Choroid plexus epithelial cell (primary cell): Measurements from ENCODE around the gene ANKRD22.
A peak's percentile ranks its signal among the peaks of the same experiment; 100 is the strongest.

Source experiments
- DNase-seq: peaks from one replicate; pipeline ENCODE4 v3.0.0-alpha.2; 2010; ENCODE audit warnings: low read depth
- H3K4me3 ChIP-seq: 2 replicates; pipeline ENCODE4 v1.5.1; 2011; ENCODE audit warnings: low read depth, mild to moderate bottlenecking, control low read depth, low read length, moderate library complexity
- CTCF ChIP-seq: conservative IDR thresholded peaks from 2 replicates; pipeline ENCODE4 v1.5.1; 2011; ENCODE audit warnings: low read depth, mild to moderate bottlenecking, control low read depth, inconsistent platforms, low read length, moderate library complexity

Gene ANKRD22

GRCh38 chr10:88800152-88801125, 51.2 kb downstream of the ANKRD22 start:
- H3K4me3 ChIP-seq = no peak overlapping the region
- no peak for TF ChIP-seq CTCF
- peak; percentile 75 for DNase-seq

GRCh38 chr10:88794731-88795130, 56.9 kb downstream of the ANKRD22 start:
- H3K4me3 ChIP-seq = no peak overlapping the region
- TF ChIP-seq CTCF = no peak
- no peak for DNase-seq

GRCh38 chr10:88793712-88794299, 57.8 kb downstream of the ANKRD22 start:
- H3K4me3 ChIP-seq = no peak overlapping the region
- no peak for TF ChIP-seq CTCF
- DNase-seq = peak; percentile 71

DNA sequence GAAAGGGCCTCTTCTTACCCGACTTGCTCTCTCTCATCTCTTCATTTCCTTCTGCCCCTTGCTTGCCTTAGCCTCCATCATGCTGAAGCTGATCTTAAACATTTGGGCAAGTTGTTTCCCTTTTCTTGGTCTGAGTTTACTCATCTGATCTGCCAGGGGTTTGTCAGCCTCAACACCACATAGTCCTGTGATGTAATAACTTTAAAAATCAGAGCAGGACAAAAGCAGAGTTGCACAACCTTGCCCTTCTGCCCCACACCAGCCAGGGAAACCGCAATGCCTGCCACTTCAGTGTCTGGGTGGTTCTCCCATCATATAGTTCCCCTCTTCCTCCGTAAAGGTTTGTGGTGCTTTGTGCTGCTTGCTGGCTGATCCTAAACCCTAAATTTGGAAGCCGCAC, 59.0 kb downstream of the ANKRD22 start:
- DNase-seq = peak; percentile 83
- TF ChIP-seq CTCF = no peak
- no peak overlapping the region for H3K4me3 ChIP-seq

DNA sequence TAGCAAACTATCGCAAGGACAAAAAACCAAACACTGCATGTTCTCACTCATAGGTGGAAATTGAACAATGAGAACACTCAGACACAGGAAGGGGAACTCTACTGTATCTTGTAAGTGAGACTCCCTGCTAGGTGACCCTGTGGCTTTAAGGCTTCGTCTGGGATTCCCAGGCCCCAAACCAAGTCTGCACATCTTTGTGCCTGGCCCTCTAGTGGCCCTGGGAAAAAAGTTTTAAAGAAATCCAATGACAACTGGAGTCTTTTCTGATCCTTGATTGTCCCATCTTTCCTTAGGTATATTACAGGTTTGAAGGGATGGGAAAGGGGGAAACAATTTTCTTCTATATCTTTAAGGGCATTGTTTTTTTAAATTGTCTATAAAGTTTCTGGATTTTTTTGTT, 59.7 kb downstream of the ANKRD22 start:
- H3K4me3 ChIP-seq = no peak overlapping the region
- peak; percentile 76 for DNase-seq
- TF ChIP-seq CTCF = peak; percentile 72

DNA sequence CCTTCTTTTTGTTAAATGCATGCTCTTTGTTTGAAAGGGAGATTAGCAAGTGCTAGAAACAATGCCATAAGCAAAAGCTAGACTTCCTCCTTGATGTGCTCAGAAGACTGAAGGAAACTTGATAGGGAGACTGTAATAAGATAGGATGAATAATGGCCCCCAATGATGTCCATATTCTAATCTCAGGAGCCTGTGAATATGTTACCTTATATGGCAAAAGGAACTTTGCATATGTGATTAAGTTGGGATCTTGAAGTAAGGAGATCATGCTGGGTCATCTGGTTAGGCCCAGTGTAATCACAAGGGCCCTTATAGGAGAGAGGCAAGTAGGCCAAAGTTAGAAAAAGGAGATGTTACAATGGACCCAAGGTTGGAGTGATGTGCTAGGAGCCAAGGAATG, 62.7 kb downstream of the ANKRD22 start:
- no peak for TF ChIP-seq CTCF
- DNase-seq = no peak
- H3K4me3 ChIP-seq = no peak overlapping the region

DNA sequence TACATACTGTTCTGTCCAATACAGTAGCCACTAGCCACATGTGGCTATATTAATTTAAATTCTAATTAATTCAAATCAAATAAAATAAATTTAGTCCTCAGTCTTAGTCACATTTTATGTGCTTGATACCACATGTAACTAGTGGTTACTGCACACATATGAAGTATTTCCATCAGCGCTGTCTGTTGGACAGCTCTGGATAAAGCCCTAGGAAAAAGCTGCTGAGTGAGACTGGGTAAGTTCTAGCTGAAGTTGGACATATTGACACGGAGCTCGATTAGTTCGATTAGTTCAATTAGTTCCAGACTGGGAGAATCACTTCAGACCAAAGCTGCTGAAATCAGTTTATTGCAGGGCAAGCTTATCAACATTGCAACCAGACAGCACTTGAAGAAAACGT, 64.2 kb downstream of the ANKRD22 start:
- DNase-seq = no peak
- TF ChIP-seq CTCF = no peak
- no peak overlapping the region for H3K4me3 ChIP-seq
